Measurements from ENCODE around the gene DLEC1. TPM values are rescaled to one million over a fixed set of nuclear protein-coding genes. Genes with fewer than 3 reads are reported as not detected.

DLEC1 gene
- total and polyA plus RNA-seq, 4 experiments from 2014 or later, result 0.49 to 15.1 (median 7.3) TPM

DNA sequence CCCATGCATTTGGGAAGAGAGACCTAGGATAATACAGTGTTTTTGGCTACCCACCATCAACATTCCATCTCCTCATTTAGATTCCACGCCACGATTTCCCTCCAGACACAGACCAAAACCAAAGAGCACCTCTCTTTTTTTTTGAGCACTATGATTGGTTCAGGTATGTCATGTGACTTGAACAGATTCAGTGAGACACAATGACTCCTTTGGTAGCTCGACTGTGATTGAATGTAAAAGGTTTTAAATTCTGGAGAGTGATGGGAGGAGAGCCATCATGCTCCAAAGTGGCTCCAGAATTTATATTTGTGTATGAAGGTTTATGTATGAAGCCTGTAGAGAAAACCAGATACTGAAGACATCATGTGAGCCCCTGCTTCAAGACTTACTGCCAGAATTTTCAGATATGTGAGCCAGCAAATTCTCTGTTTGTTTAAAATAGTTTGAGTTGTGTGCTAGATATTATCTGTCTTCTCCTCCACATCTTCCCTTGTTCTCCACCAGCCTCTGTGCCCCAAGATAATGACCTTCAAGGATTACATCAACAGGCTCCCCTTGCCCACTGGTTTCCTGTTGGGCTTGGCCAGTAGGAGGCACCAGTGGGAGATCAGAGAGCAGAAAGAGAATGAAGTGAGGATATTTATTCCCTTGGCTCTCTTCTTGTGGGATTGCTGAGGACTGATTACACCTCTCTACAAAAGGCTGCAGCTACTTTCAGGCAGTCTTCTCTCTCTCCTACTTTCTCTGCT is 111.9 kb downstream of the DLEC1 start:
- Histone ChIP-seq H3K36me3 (ENCODE audit: insufficient read depth, low read length) (no peaks in the 10 kb centered on the region), H3K9me3 (ENCODE audit: control insufficient read depth in 1 of 2, low read length in 2 of 2) (peaks cover 0 to 16% of the 10 kb centered on the region in 2 donors), H3K4me1 (ENCODE audit: insufficient read depth, low read length) (peaks cover 23% of the 10 kb centered on the region), H3K27me3 (ENCODE audit: insufficient read depth, low read length) (no peaks in the 10 kb centered on the region), H3K4me3 (ENCODE audit: low read length in 2 of 2) (no peak overlapping the region), H3K27ac (ENCODE audit: low read depth, low read length) (peak overlapping the region; percentile 7)
- H3K27me3 Mint-ChIP-seq, result no peaks in the 10 kb centered on the region
- H3K4me3 Mint-ChIP-seq, result peak overlapping the region in 2 of 8 donors; percentile 34 to 38
- peaks cover 19 to 35% (median 25%) of the 10 kb centered on the region in 4 donors for H3K4me1 Mint-ChIP-seq
- peaks cover 4 to 5% of the 10 kb centered on the region in 2 donors for H3K36me3 Mint-ChIP-seq
- peaks cover 0 to 22% (median 15%) of the 10 kb centered on the region in 8 donors for H3K9me3 Mint-ChIP-seq
- CTCF ChIA-PET (ENCODE audit: partially characterized antibody), result interaction anchor here (1.0 kb wide), 1 partner anchor 112 kb away, joined by 3 read pairs; the partner anchor contains the start of gene DLEC1
- no peak for DNase-seq
- POLR2A ChIA-PET (ENCODE audit: partially characterized antibody), result interaction anchor here (3.7 to 4.7 kb wide), 2 partner anchors 13 to 14 kb away, joined by 30 to 45 read pairs; partner anchors contain the start of genes ACAA1, MYD88 and OXSR1
- H3K27ac Mint-ChIP-seq, result peak overlapping the region; percentile 78 to 95 (median 92)
- intact Hi-C loops (cut with micrococcal nuclease), result no loop called here

DNA sequence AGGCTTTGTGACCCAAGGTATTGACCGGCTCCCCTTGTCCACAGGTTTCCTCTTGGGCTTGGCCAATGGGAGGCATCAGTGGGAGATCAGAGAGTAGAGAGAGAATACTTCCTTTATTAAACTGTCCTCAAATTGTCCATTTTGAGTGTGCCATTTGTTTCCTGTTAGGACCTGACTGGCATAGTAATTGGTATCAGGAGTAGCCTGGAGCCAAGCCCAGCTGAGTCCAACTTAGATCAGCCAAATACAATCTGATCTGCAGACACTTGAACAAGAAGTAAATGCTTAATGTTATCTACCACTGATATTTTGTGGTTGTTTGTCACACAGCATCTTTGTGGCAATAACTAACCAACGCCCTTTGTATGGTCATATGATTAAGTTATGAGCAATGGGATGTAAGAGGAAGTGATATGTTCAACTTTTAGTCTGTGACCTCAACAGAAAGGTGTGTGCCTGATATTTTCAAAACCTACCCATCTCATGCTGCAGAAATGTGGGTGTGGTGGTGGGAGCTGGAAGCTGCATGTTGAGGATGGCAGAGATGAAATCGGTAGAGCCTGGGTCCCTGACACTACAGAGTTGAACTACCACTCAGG is 112.8 kb downstream of the DLEC1 start:
- ChIA-PET POLR2A (ENCODE audit: partially characterized antibody) (interaction anchor here (3.7 to 4.7 kb wide), 2 partner anchors 13 kb away, joined by 30 to 45 read pairs; partner anchors contain the start of genes ACAA1, MYD88 and OXSR1), CTCF (ENCODE audit: partially characterized antibody) (interaction anchor here (0.6 to 1.4 kb wide), 3 partner anchors 11 to 212 kb away, joined by 3 to 6 read pairs (median 3); partner anchors contain the start of gene DLEC1)
- peak overlapping the region; percentile 7 for H3K27ac ChIP-seq (ENCODE audit: low read depth, low read length)
- H3K4me1 ChIP-seq (ENCODE audit: insufficient read depth, low read length), result peaks cover 23% of the 10 kb centered on the region
- intact Hi-C loops (cut with micrococcal nuclease), result loop anchor here (1.0 kb wide), 2 partner anchors 14 kb away; partner anchors contain the start of genes ACAA1 and OXSR1
- H3K9me3 ChIP-seq (ENCODE audit: control insufficient read depth in 1 of 2, low read length in 2 of 2), result peaks cover 0 to 8% of the 10 kb centered on the region in 2 donors
- no peak overlapping the region for H3K4me3 ChIP-seq (ENCODE audit: low read length in 2 of 2)
- H3K27me3 ChIP-seq (ENCODE audit: insufficient read depth, low read length), result no peaks in the 10 kb centered on the region
- peaks cover 0 to 14% (median 7%) of the 10 kb centered on the region in 8 donors for H3K9me3 Mint-ChIP-seq
- no peaks in the 10 kb centered on the region for H3K36me3 ChIP-seq (ENCODE audit: insufficient read depth, low read length)
- H3K4me3 Mint-ChIP-seq, result peak overlapping the region in 4 of 8 donors; percentile 15 to 62 (median 32)
- peak overlapping the region; percentile 78 to 95 (median 92) for H3K27ac Mint-ChIP-seq
- DNase-seq, result peak; percentile 42 to 70 (median 55)
- peaks cover 0 to 4% of the 10 kb centered on the region in 2 donors for H3K36me3 Mint-ChIP-seq
- peaks cover 19 to 35% (median 25%) of the 10 kb centered on the region in 4 donors for H3K4me1 Mint-ChIP-seq
- no peaks in the 10 kb centered on the region for H3K27me3 Mint-ChIP-seq

DNA sequence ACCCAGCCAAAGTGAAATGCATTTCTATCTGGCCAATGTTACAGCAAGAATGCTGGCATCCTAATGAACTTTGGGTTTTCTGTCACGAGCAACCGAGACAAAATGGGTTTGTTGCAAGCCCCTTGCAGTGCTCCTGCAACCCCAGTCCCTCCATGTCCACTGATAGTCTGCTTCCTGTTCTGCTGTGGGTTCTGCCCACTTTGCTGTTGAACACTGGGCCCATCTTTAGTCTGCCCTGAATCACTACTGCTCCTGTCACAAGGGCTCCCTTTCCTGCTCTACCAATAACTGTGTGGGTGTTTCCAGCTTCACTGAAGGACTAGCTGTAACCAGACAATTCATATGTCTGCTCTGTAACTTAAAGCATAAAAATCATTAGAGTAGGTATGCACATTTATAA is 113.6 kb downstream of the DLEC1 start:
- H3K9me3 ChIP-seq (ENCODE audit: control insufficient read depth in 1 of 2, low read length in 2 of 2), result no peaks in the 10 kb centered on the region
- peaks cover 0 to 6% (median under 1%) of the 10 kb centered on the region in 8 donors for H3K9me3 Mint-ChIP-seq
- H3K36me3 ChIP-seq (ENCODE audit: insufficient read depth, low read length), result no peaks in the 10 kb centered on the region
- intact Hi-C loops (cut with micrococcal nuclease), result loop anchor here (1.0 kb wide), 2 partner anchors 13 to 15 kb away; partner anchors contain the start of genes ACAA1 and OXSR1
- peaks cover 19 to 34% (median 25%) of the 10 kb centered on the region in 4 donors for H3K4me1 Mint-ChIP-seq
- H3K4me3 ChIP-seq (ENCODE audit: low read length in 2 of 2), result no peak overlapping the region
- H3K27me3 Mint-ChIP-seq, result no peaks in the 10 kb centered on the region
- H3K27ac Mint-ChIP-seq, result peak overlapping the region; percentile 11 to 89 (median 71)
- H3K4me1 ChIP-seq (ENCODE audit: insufficient read depth, low read length), result peaks cover 23% of the 10 kb centered on the region
- POLR2A ChIA-PET (ENCODE audit: partially characterized antibody), result interaction anchor here (1.6 to 4.7 kb wide), 3 partner anchors 10 to 14 kb away, joined by 6 to 45 read pairs (median 30); partner anchors contain the start of genes ACAA1, MYD88 and OXSR1
- H3K36me3 Mint-ChIP-seq, result peaks cover 0 to under 1% of the 10 kb centered on the region in 2 donors
- no peak overlapping the region for H3K27ac ChIP-seq (ENCODE audit: low read depth, low read length)
- H3K27me3 ChIP-seq (ENCODE audit: insufficient read depth, low read length), result no peaks in the 10 kb centered on the region
- CTCF ChIA-PET (ENCODE audit: partially characterized antibody), result interaction anchor here (0.6 to 1.4 kb wide), 3 partner anchors 10 to 213 kb away, joined by 3 to 6 read pairs (median 4); no protein-coding TSS in a partner anchor
- H3K4me3 Mint-ChIP-seq, result no peak overlapping the region
- no peak for DNase-seq

DNA sequence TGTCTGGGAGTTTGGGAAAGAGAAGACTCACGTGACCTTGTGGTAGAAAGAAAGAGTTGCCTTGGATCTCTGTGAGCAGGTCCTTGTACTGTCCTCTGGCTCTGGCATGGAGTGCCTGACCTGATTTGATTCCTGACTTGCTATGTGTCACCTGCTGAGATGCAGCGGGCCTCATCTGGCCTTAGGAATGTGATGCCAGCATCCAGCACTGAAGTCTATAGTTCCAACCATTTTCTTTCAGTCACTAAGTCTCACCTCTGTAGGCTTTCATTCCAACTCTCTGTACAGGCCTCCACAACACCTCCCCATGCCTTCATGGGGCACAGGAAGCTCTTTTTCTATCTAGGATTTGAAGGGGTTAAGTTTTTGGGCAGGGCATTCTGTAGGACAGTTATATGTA is 114.2 kb downstream of the DLEC1 start:
- Histone ChIP-seq H3K9me3 (ENCODE audit: control insufficient read depth in 1 of 2, low read length in 2 of 2) (no peaks in the 10 kb centered on the region), H3K4me3 (ENCODE audit: low read length in 2 of 2) (no peak overlapping the region), H3K36me3 (ENCODE audit: insufficient read depth, low read length) (no peaks in the 10 kb centered on the region), H3K27ac (ENCODE audit: low read depth, low read length) (no peak overlapping the region), H3K4me1 (ENCODE audit: insufficient read depth, low read length) (peaks cover 23% of the 10 kb centered on the region), H3K27me3 (ENCODE audit: insufficient read depth, low read length) (no peaks in the 10 kb centered on the region)
- Mint-ChIP-seq H3K4me3 (no peak overlapping the region), H3K27me3 (no peaks in the 10 kb centered on the region), H3K27ac (peak overlapping the region in 2 of 7 donors; percentile 59 to 70), H3K4me1 (peaks cover 17 to 28% (median 21%) of the 10 kb centered on the region in 4 donors), H3K9me3 (peaks cover 0 to 2% (median 0%) of the 10 kb centered on the region in 8 donors), H3K36me3 (no peaks in the 10 kb centered on the region)
- CTCF ChIA-PET (ENCODE audit: partially characterized antibody), result interaction anchor here (1.1 to 1.4 kb wide), 2 partner anchors 10 to 12 kb away, joined by 4 to 6 read pairs; no protein-coding TSS in a partner anchor
- DNase-seq, result no peak
- POLR2A ChIA-PET (ENCODE audit: partially characterized antibody), result interaction anchor here (1.6 to 4.7 kb wide), 3 partner anchors 11 to 15 kb away, joined by 6 to 45 read pairs (median 30); partner anchors contain the start of genes ACAA1, MYD88 and OXSR1
- intact Hi-C loops (cut with micrococcal nuclease), result no loop called here

DNA sequence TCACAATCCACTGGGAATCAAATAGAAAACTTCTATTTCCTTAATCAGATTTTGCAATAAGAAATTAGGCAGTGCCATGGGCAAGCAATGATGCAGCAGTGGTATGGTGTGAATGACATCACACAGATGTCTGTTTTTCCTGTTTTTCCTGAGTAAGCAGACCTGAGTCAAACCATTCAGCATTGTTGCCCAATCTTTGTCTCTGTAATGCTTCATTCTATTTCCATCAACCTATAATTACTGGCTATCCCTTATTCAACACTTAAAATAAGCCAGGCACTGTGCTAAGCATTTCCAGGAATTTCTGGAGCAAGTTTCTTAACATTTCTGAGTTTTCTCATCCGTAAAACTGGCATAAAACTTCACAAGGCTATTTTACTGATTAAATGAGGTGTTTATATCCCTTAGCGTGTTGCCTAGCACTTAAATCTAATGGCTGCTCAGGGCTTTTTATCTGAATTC is 115.1 kb downstream of the DLEC1 start:
- ChIA-PET CTCF (ENCODE audit: partially characterized antibody) (interaction anchor here (1.2 kb wide), 1 partner anchor 11 kb away, joined by 3 read pairs; the partner anchor contains the start of gene OXSR1), POLR2A (ENCODE audit: partially characterized antibody) (interaction anchor here (1.6 to 4.7 kb wide), 4 partner anchors 11 to 17 kb away, joined by 6 to 45 read pairs (median 18); partner anchors contain the start of genes ACAA1, MYD88 and OXSR1)
- DNase-seq, result no peak
- Histone ChIP-seq H3K4me1 (ENCODE audit: insufficient read depth, low read length) (peaks cover 23% of the 10 kb centered on the region), H3K9me3 (ENCODE audit: control insufficient read depth in 1 of 2, low read length in 2 of 2) (no peaks in the 10 kb centered on the region), H3K27me3 (ENCODE audit: insufficient read depth, low read length) (no peaks in the 10 kb centered on the region), H3K4me3 (ENCODE audit: low read length in 2 of 2) (no peak overlapping the region), H3K27ac (ENCODE audit: low read depth, low read length) (no peak overlapping the region), H3K36me3 (ENCODE audit: insufficient read depth, low read length) (no peaks in the 10 kb centered on the region)
- Mint-ChIP-seq H3K27ac (no peak overlapping the region), H3K27me3 (no peaks in the 10 kb centered on the region), H3K36me3 (no peaks in the 10 kb centered on the region), H3K4me3 (no peak overlapping the region), H3K4me1 (peaks cover 17 to 28% (median 21%) of the 10 kb centered on the region in 4 donors), H3K9me3 (peaks cover 0 to 2% (median 0%) of the 10 kb centered on the region in 8 donors)
- intact Hi-C loops (cut with micrococcal nuclease), result no loop called here

DNA sequence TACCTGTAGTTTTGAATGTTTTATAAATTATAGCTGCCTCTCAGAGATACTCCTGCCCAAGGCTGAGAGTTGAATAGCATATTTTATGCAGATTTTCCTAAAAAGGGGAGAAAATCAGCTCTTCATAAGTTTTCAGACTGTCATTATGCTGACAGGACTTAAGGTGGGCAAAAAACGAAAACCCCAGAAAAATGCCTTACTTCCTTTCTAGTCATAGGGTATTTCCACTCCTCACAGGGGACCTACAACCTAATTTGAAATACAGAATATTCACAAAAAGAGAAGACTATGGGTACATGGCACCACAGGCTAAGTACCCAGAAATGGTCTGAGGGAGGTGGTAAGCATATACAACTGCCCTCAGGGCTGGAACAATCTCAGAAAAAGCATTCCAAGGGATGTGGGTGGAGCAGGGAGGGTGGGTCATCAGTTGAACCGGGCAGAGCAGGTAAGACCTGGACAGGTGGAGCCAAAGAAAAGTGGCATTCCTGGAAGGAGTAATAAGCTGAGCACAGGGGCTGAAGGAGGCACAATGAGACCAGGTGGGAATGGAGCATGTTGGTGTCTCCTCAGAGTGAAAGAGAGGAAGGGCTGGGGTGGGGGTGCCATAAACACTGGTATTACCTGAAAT is 115.7 kb downstream of the DLEC1 start:
- ChIA-PET POLR2A (ENCODE audit: partially characterized antibody) (interaction anchor here (2.2 to 4.7 kb wide), 2 partner anchors 10 to 18 kb away, joined by 6 to 45 read pairs; partner anchors contain the start of genes ACAA1 and OXSR1), CTCF (ENCODE audit: partially characterized antibody) (interaction anchor here (1.2 kb wide), 1 partner anchor 10 kb away, joined by 3 read pairs; the partner anchor contains the start of gene OXSR1)
- no peak overlapping the region for H3K4me3 ChIP-seq (ENCODE audit: low read length in 2 of 2)
- no peaks in the 10 kb centered on the region for H3K9me3 ChIP-seq (ENCODE audit: control insufficient read depth in 1 of 2, low read length in 2 of 2)
- Mint-ChIP-seq H3K4me1 (peaks cover 14 to 24% (median 19%) of the 10 kb centered on the region in 4 donors), H3K9me3 (peaks cover 0 to 2% (median 0%) of the 10 kb centered on the region in 8 donors), H3K36me3 (no peaks in the 10 kb centered on the region), H3K27ac (no peak overlapping the region), H3K4me3 (no peak overlapping the region), H3K27me3 (no peaks in the 10 kb centered on the region)
- DNase-seq, result no peak
- peaks cover 23% of the 10 kb centered on the region for H3K4me1 ChIP-seq (ENCODE audit: insufficient read depth, low read length)
- H3K36me3 ChIP-seq (ENCODE audit: insufficient read depth, low read length), result no peaks in the 10 kb centered on the region
- H3K27me3 ChIP-seq (ENCODE audit: insufficient read depth, low read length), result no peaks in the 10 kb centered on the region
- H3K27ac ChIP-seq (ENCODE audit: low read depth, low read length), result no peak overlapping the region
- intact Hi-C loops (cut with micrococcal nuclease), result no loop called here

All from CD4-positive, alpha-beta memory T cell (primary cell).